HG03103 (cell line): Measurements from ENCODE around the gene SCARF2.
"Not testable (repeated sequence)": the region's sequence is repeated elsewhere in the genome, so short reads cannot be mapped to it uniquely, and the experiment has no call there.

ENCODE experiments used
- ATAC-seq: cut with Tn5 transposase; IDR thresholded peaks from one replicate; pipeline ENCODE4 v1.9.1; 2021; ENCODE audit warnings: low read depth; ENCODE audit not compliant: unreplicated experiment

The SCARF2 gene

GRCh38 chr22:20397498-20397897, 40.1 kb downstream of the SCARF2 start:
- no peak for ATAC-seq

GRCh38 chr22:20396639-20397038, 41.0 kb downstream of the SCARF2 start:
- no peak for ATAC-seq

GRCh38 chr22:20395907-20396287, 41.7 kb downstream of the SCARF2 start:
- ATAC-seq: no peak

GRCh38 chr22:20395181-20395906, 42.3 kb downstream of the SCARF2 start:
- ATAC-seq: no peak

- ATAC-seq: no peak
Observed at GRCh38 chr22:20393705-20394476, 43.7 kb downstream of the SCARF2 start, which contains the start of gene ZNF74. Gene ZNF74 (plus strand): TSS chr22:20394151. CDS start chr22:20394629, 478 bp downstream.

- no peak for ATAC-seq
Observed at GRCh38 chr22:20392983-20393704, 44.5 kb downstream of the SCARF2 start.

GRCh38 chr22:20392365-20392881, 45.2 kb downstream of the SCARF2 start:
- ATAC-seq: not testable (repeated sequence)

- no peak for ATAC-seq
Observed at GRCh38 chr22:20391222-20391621, 46.4 kb downstream of the SCARF2 start.

- ATAC-seq: no peak
Observed at GRCh38 chr22:20390394-20390907, 47.2 kb downstream of the SCARF2 start.

GRCh38 chr22:20389288-20389687, 48.3 kb downstream of the SCARF2 start:
- ATAC-seq: no peak

- no peak for ATAC-seq
Observed at GRCh38 chr22:20388200-20388599, 49.4 kb downstream of the SCARF2 start.

- ATAC-seq: no peak
Observed at GRCh38 chr22:20386972-20387371, 50.7 kb downstream of the SCARF2 start.

- ATAC-seq: no peak
Observed at GRCh38 chr22:20386336-20386735, 51.3 kb downstream of the SCARF2 start.

- no peak for ATAC-seq
Observed at GRCh38 chr22:20384865-20385264, 52.8 kb downstream of the SCARF2 start.

GRCh38 chr22:20384171-20384570, 53.5 kb downstream of the SCARF2 start:
- ATAC-seq: no peak

- ATAC-seq: no peak
Observed at GRCh38 chr22:20383538-20383937, 54.1 kb downstream of the SCARF2 start.

- no peak for ATAC-seq
Observed at GRCh38 chr22:20380486-20380885, 57.1 kb downstream of the SCARF2 start.

- not testable (repeated sequence) for ATAC-seq
Observed at GRCh38 chr22:20378684-20379083, 58.9 kb downstream of the SCARF2 start.

GRCh38 chr22:20378110-20378509, 59.5 kb downstream of the SCARF2 start:
- ATAC-seq: no peak

- ATAC-seq: not testable (repeated sequence)
Observed at GRCh38 chr22:20376983-20377382, 60.6 kb downstream of the SCARF2 start.

- ATAC-seq: not testable (repeated sequence)
Observed at GRCh38 chr22:20376281-20376680, 61.3 kb downstream of the SCARF2 start.
